K562 (cell line): ENCODE measurements around the gene FGF14. TPM values are rescaled to one million over a fixed set of nuclear protein-coding genes. Genes with fewer than 3 reads are reported as not detected.

Experiments used
- ATAC-seq: fragments of 200-7000 bp; cut with Tn5 transposase; 3 replicates; pipeline ENCODE4 v1.9.1; 2020; ENCODE audit warnings: moderate library complexity
- BruUV-seq: library from RNA; stranded (reverse); fragments of 400-500 nt; replicated peaks from 2 replicates; lab custom pipeline; 2021; lab: Mats Ljungman, UMichigan
- CTCF ChIA-PET: fragments of 300-600 bp; formaldehyde crosslinking; extraction: SDS; loops from one replicate; lab custom pipeline; 2021; ENCODE audit warnings: low intra/inter-chr PET ratio; lab: Yijun Ruan, JAX
- POLR2A ChIA-PET: fragments of 300-600, 350-650 bp; sonication (Branson Sonifier 250); formaldehyde crosslinking; extraction: SDS; loops from one replicate; lab custom pipeline; 2021; ENCODE audit warnings: antibody characterized with exemption, inconsistent platforms; lab: Yijun Ruan, JAX
- DNase-seq, 4 experiments: peaks; one replicate each; pipeline versions ENCODE4 v3.0.0 to v3.0.0-alpha.2; 2011 to 2018; ENCODE audit warnings: low spot score in 3 of 4, mixed read lengths in 3 of 4; ENCODE audit errors: extremely low read depth in 1 of 4
- FAIRE-seq: peaks from 2 replicates; lab custom pipeline; 2011; peaks lifted over from hg19 to GRCh38; lab: Jason Lieb, UNC
- H2AFZ ChIP-seq: 2 replicates; pipeline ENCODE4 v1.6.0; 2011; ENCODE audit warnings: low read depth, low read length, control low read depth, inconsistent platforms
- H3K27ac ChIP-seq: fragments of 200-600 bp; 3 replicates; pipeline ENCODE4 v1.8.0; 2011; ENCODE audit warnings: low read depth, mild to moderate bottlenecking, control low read depth, inconsistent platforms, low read length, moderate library complexity, mixed read lengths; ENCODE audit errors: extremely low read depth
- H3K27me3 ChIP-seq, 2 experiments: fragments of 300-600 bp in 1 of 2; 2 replicates in 1 of 2; 3 replicates in 1 of 2; pipeline versions ENCODE4 v1.6.0 to v1.8.0; 2011; ENCODE audit warnings: inconsistent platforms in 2 of 2, low read length in 2 of 2, mild to moderate bottlenecking in 1 of 2, mixed read lengths in 1 of 2, moderate library complexity in 1 of 2; ENCODE audit not compliant: control insufficient read depth in 2 of 2, insufficient read depth in 2 of 2
- H3K36me3 ChIP-seq: fragments of 300-600 bp; 3 replicates; pipeline ENCODE4 v1.8.0; 2011; ENCODE audit warnings: mild to moderate bottlenecking, low read length, inconsistent platforms; ENCODE audit not compliant: control insufficient read depth, insufficient read depth
- H3K4me1 ChIP-seq, 2 experiments: fragments of 200-600 bp in 1 of 2; replicated peaks in 1 of 2; 2 replicates in 1 of 2; 3 replicates in 1 of 2; pipeline versions ENCODE4 v1.5.1 to v1.8.0; 2011; ENCODE audit warnings: inconsistent platforms in 2 of 2, low read length in 2 of 2, mild to moderate bottlenecking in 1 of 2, mixed read lengths in 1 of 2, moderate library complexity in 1 of 2; ENCODE audit not compliant: control insufficient read depth in 2 of 2, insufficient read depth in 2 of 2
- H3K4me2 ChIP-seq: 2 replicates; pipeline ENCODE4 v1.6.1; 2011; ENCODE audit warnings: low read length, control low read depth, inconsistent platforms, mixed read lengths; ENCODE audit not compliant: insufficient read depth
- H3K4me3 ChIP-seq: fragments of 200-600 bp; sonication (generic), shearing (Covaris generic); 2 replicates; pipeline ENCODE4 v1.5.1; 2016; ENCODE audit warnings: control low read depth, inconsistent platforms
- H3K79me2 ChIP-seq: fragments of 200-600 bp; 3 replicates; pipeline ENCODE4 v1.8.0; 2011; ENCODE audit warnings: low read length, inconsistent platforms; ENCODE audit not compliant: control insufficient read depth, insufficient read depth
- H3K9ac ChIP-seq, 2 experiments: 2 replicates each; pipeline versions ENCODE4 v1.6.0 to v1.6.1; 2011; ENCODE audit warnings: low read depth in 2 of 2, low read length in 2 of 2, control low read depth in 1 of 2, inconsistent platforms in 1 of 2, mild to moderate bottlenecking in 1 of 2, mixed read lengths in 1 of 2; ENCODE audit not compliant: insufficient read depth in 1 of 2
- H3K9me1 ChIP-seq: one replicate; pipeline ENCODE4 v1.6.0; 2011; ENCODE audit warnings: inconsistent platforms, mild to moderate bottlenecking, low read length, moderate library complexity; ENCODE audit not compliant: control insufficient read depth, insufficient read depth
- H3K9me3 ChIP-seq: replicated peaks from 2 replicates; pipeline ENCODE4 v1.5.1; 2011; ENCODE audit warnings: low read depth, low read length, inconsistent platforms; ENCODE audit not compliant: control insufficient read depth, insufficient read depth
- H4K20me1 ChIP-seq: replicated peaks from 2 replicates; pipeline ENCODE4 v1.6.1; 2011; ENCODE audit warnings: low read length, inconsistent platforms, mixed read lengths; ENCODE audit not compliant: control insufficient read depth, insufficient read depth
- BCLAF1 ChIP-seq, 2 experiments: fragments of 450-650 bp in 1 of 2; IDR thresholded peaks; 2 replicates each; pipeline ENCODE4 v1.6.1; 2011 to 2017; ENCODE audit warnings: low read depth in 2 of 2, antibody characterized with exemption in 1 of 2, borderline replicate concordance in 1 of 2, low read length in 1 of 2, mild to moderate bottlenecking in 1 of 2, mixed read lengths in 1 of 2; ENCODE audit not compliant: control insufficient read depth in 1 of 2
- DLX4 ChIP-seq: fragments of 250-450 bp; sonication (Bioruptor Pico); IDR thresholded peaks from 2 replicates; pipeline ENCODE4 v1.6.1; 2021; ENCODE audit warnings: mild to moderate bottlenecking
- MGA ChIP-seq: fragments of 450-650 bp; IDR thresholded peaks from 2 replicates; pipeline ENCODE4 v1.6.1; 2016; ENCODE audit warnings: mild to moderate bottlenecking, moderate library complexity
- MYC ChIP-seq, 2 experiments: fragments of 250-450 bp in 1 of 2; sonication (Bioruptor Pico) in 1 of 2; IDR thresholded peaks; 2 replicates each; pipeline versions ENCODE4 v1.5.1 to v1.6.1; 2012 to 2021; ENCODE audit warnings: low read depth in 2 of 2, borderline replicate concordance in 1 of 2, improper control_type of control experiment in 1 of 2, low read length in 1 of 2, mild to moderate bottlenecking in 1 of 2, moderate library complexity in 1 of 2
- WGBS: fragments of 100-300 bp; shearing (Covaris generic); methylation state at CpG from one replicate; pipeline ENCODE4 v1.1.6; 2016; ENCODE audit warnings: low coverage, mixed read lengths; ENCODE audit not compliant: insufficient coverage; ENCODE audit errors: missing lambda C conversion rate; 5-methylcytosine and 5-hydroxymethylcytosine counted together
- in situ Hi-C: fragments of 300-500 bp; cut with MboI; formaldehyde crosslinking; loops from 4 replicates; pipeline ENCODE4 v1.15.0; 2018; ENCODE audit warnings: inconsistent platforms, mixed read lengths
- intact Hi-C: fragments of 100-400 bp; cut with micrococcal nuclease; formaldehyde crosslinking; loops from 2 replicates; pipeline ENCODE4 v1.14.2; 2022
- polyA plus RNA-seq, 8 experiments: library from polyadenylated mRNA; depleted of rRNA in 4 of 8; stranded (reverse) in 5 of 8; unstranded in 3 of 8; fragments of >200 nt; fragmentation: Nextera tagmentation in 2 of 8; fragmentation: Illumina TruSeq in 1 of 8; extraction: Ambion mirVana in 2 of 8; extraction: Trizol in 1 of 8; gene quantifications; 2 replicates each; pipeline versions ENCODE4 v1.2.1 to v1.2.3, GENCODE V29; 2011 to 2014; ENCODE audit warnings: inconsistent platforms in 1 of 8, missing spikeins in 1 of 8
- total RNA-seq, 7 experiments: library from RNA; depleted of rRNA in 6 of 7; stranded (reverse); fragments of >200 nt in 6 of 7; fragmentation: Illumina TruSeq in 2 of 7; extraction: Trizol in 2 of 7; gene quantifications; 2 replicates each; pipeline versions ENCODE4 v1.2.1 to v1.2.3, GENCODE V29; 2011 to 2021; ENCODE audit warnings: low replicate concordance in 1 of 7

FGF14 gene
- total and polyA plus RNA-seq, 9 of the 15 experiments (the other 6 are each of a cell fraction or from before 2014, with no cell fraction given): not detected

GRCh38 chr13:101691341-101691860 is 710.4 kb downstream of the FGF14 start:
- ATAC-seq: no peak
- TF ChIP-seq MGA (no peak), MYC (IDR thresholded peaks at IDR 0.05; ENCODE audit: low read depth, low read length) (no peak), MYC (CRISPR knock-in tag; IDR thresholded peaks at IDR 0.05; ENCODE audit: borderline replicate concordance, low read depth) (no peak), DLX4 (CRISPR knock-in tag) (no peak), BCLAF1 (IDR thresholded peaks at IDR 0.05; ENCODE audit: borderline replicate concordance in 1 of 2, control insufficient read depth in 1 of 2, low read depth in 2 of 2, low read length in 1 of 2) (no peak)

More at GRCh38 chr13:101691341-101691860, 710.4 kb downstream of the FGF14 start:
- Histone ChIP-seq H3K79me2 (no peaks in the 10 kb centered on the region), H3K9me1 (no peaks in the 10 kb centered on the region), H3K9me3 (no peaks in the 10 kb centered on the region), H3K9ac (no peak overlapping the region), H3K27me3 (no peaks in the 10 kb centered on the region), H3K4me2 (no peak overlapping the region), H4K20me1 (no peaks in the 10 kb centered on the region), H3K4me1 (no peaks in the 10 kb centered on the region), H3K4me3 (no peak overlapping the region), H3K27ac (no peak overlapping the region), H2AFZ (no peak overlapping the region), H3K36me3 (no peaks in the 10 kb centered on the region)
- intact Hi-C loops (no loop called here), in situ Hi-C loops (no loop called here)
- ChIA-PET POLR2A (no interaction called here), CTCF (no interaction called here)
- FAIRE-seq (no peak), DNase-seq (no peak)
- WGBS: 2% methylated on average over 3 of the region's 3 CpGs
- BruUV-seq: no TSS peak
